GM13977 (cell line): ENCODE data around the gene ABCA2.

Experiments
- DNase-seq: peaks from one replicate; pipeline ENCODE4 v3.0.0; 2012; ENCODE audit warnings: low spot score
- in situ Hi-C: fragments of 300-500 bp; cut with MboI; formaldehyde crosslinking; loops from one replicate; pipeline ENCODE4 v1.12.0; 2022; ENCODE audit warnings: low sequenced_read_pairs, low pct_unique_long_range_greater_than_20kb, mixed read lengths, inconsistent platforms; ENCODE audit not compliant: unreplicated experiment
- TF ChIP-seq, protein P1 (sequence below): IDR thresholded peaks from 2 replicates; pipeline ENCODE4 v1.5.1; 2012; ENCODE audit warnings: mild to moderate bottlenecking, control low read depth; ENCODE audit not compliant: insufficient read depth; ENCODE audit errors: extremely low read depth, missing control alignments

The ABCA2 gene

DNA sequence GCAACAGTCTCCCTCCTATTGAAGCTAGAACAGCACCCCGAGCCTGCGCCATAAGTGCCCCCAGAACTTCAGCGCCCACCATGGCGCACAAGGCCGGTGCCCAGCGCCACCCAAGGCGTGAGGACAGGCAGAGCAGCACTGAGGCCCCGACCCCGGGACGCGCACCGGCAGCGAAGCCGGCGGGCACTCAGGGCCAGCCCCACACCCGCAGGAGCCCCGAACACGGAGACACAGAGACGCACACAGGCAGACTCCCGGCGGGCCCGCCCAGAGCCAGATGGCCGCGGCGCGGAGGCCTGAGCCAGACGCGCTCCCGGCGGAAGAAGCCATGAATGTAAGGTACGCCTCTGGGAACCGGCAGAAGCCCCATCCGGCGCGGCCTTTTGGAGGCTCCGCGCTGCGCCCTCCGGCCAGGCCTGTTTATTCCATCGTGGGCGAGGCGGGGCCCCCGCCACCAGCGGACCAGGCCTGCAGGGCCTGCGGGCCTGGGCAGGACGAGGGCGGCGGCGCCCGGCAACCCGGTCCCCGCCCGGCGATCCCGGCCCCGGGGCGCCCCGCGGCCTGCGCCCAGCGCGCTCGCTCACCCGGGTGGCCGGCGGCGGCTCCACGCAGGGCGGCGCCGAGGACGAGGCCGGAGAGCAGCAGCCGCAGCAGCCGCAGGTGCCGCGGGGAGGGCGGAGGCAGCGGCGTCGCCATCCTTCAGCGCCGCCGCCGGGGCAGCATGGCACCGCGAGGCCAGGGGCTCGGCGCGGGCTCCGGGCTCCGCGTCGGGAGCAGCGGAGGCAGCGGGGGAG lies 17.5 kb upstream of the ABCA2 start:
- DNase-seq, result no peak
- TF ChIP-seq, protein P1, sequence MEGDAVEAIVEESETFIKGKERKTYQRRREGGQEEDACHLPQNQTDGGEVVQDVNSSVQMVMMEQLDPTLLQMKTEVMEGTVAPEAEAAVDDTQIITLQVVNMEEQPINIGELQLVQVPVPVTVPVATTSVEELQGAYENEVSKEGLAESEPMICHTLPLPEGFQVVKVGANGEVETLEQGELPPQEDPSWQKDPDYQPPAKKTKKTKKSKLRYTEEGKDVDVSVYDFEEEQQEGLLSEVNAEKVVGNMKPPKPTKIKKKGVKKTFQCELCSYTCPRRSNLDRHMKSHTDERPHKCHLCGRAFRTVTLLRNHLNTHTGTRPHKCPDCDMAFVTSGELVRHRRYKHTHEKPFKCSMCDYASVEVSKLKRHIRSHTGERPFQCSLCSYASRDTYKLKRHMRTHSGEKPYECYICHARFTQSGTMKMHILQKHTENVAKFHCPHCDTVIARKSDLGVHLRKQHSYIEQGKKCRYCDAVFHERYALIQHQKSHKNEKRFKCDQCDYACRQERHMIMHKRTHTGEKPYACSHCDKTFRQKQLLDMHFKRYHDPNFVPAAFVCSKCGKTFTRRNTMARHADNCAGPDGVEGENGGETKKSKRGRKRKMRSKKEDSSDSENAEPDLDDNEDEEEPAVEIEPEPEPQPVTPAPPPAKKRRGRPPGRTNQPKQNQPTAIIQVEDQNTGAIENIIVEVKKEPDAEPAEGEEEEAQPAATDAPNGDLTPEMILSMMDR, result no peak
- in situ Hi-C loops, result no loop called here

DNA sequence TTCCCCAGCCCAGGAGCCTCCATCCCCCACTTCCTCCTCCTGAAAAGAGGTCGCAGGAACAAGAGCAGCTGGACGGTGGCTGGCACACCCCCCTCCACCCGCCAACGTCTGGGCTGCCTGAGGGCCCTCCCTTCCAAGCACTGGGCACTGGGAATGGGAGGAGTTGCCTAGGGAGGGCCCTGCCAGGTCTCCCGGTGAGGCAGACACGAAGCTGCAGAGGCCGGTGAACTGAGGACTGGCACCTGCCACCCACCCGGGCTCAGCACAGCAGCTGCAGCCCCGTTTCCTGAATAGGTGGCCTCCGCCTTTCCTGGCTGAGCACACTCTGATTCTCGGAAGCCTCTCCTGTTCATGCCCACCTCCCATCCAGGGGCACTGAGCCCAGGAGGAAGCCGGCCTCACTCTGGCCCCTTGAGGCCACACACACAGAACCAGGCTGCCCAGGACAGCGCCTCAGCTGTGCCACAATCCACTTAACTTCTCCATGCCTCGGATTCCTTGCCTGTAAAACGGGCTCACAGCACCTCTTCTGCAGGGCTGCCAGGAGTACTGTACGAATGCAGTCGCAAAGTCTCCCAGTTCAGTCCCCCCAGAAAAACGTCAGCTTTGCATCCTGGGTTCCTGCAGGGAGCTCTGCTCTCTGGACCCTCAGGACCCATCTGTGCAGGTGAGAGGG lies 16.6 kb upstream of the ABCA2 start:
- TF ChIP-seq, protein P1, result no peak
- DNase-seq, result no peak
- in situ Hi-C loops, result no loop called here

DNA sequence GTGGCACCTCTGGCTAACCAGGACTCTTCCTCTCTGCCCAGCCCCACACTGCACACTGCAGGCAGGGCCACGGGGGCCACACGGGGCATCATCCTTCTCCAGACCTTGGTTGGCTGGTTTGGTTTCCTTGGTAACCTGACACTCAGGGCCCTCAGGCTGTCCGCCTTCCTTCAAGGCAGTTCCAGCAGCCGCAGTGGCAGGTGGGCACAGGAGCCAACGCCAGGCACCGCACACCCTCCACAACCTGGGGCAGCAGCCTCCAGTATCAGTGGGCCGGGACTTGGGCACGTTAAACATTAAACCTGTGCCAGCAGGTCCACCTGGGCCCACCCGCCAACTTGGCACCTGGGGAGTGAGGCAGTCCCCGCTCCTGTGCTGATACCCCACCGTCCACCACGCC lies 16.0 kb upstream of the ABCA2 start:
- TF ChIP-seq, protein P1, result no peak
- in situ Hi-C loops, result no loop called here
- DNase-seq, result no peak

DNA sequence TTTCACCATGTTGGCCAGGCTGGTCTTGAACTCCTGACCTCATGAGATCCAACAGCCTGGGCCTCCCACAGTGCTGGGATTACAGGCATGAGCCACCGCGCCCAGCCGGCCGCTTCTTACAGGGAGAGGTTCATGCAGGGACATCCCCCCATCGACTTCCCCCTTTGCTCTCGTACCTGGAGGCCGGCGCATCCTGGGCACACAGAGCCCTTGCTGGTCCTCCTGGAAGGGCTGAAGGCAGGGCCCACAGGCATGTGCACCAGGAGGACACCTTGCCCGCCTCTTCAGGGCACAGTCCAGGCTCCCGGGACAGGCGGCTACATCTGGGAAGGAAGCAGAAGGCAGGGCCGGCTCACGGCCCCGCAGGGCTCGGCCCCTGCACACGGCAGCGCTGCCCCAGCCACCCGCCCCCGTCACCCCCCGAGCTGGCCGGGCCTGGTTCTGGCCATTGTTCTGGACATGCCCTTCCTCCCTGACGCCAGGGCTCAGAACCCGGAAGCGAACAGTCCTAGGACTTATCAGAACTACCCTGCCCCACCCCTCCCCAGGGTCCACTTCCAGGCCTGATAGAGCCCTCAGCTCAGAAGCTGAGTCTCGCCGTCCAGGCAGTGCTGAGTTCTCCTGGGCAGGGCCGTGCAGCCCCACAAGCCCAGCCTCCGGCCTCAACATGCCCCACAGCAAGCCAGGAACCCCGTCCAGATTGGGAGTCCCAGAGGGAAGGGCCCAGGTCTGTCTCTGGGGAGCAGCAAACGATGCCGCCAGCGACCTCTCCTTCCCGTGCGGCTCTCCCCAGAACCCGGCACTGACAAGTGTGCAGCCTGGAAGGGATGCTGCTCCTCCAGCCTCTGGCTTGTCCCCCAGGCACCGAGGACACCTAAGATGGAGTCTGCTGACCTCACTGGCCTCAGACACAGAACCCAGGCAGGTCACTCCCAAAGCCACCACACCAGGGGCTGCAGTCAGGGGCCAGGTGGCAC lies 15.0 kb upstream of the ABCA2 start:
- in situ Hi-C loops, result no loop called here
- DNase-seq, result no peak
- TF ChIP-seq, protein P1, result no peak

DNA sequence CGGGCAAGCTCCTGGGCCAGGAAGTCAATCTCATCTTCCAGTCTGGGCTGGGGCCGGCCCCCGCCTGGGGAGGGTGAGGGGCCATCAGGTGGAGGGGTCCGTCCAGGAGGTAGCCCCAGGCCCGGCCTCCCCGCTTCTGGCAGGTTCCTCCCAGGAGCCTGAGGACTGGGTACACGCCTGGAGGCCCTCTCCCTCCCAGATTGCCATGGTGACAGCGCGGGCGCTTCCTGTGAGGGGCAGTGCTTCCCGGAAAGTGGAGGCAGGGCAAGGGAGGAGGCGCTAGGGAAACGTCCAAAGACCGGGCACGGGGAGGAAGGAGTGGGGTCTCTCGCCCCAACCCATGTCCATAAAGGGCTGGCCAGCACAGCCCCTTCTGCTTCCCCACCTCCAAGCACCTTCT lies 13.1 kb upstream of the ABCA2 start:
- no peak for DNase-seq
- in situ Hi-C loops, result no loop called here
- TF ChIP-seq, protein P1, result no peak

DNA sequence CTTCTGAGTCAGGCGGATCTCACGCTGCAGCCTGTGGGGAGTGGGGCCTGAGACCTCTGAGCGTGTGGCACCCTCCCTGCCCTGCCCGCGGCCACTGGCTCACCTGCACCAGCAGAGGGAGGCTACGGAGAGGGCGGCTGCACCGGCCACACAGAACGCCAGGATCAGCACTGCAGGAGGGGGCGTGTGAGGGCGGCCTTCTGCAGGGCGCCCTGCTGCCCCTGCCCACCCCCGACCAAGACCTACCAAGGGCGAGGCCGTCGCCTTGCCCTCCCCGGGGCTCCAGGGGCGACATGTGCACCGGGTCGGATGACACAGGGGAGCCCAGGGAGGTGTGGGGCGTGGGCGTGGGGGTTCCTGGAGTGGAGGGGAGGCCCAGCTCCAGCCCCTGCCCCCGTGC lies 12.5 kb upstream of the ABCA2 start:
- TF ChIP-seq, protein P1, result no peak
- DNase-seq, result no peak
- in situ Hi-C loops, result no loop called here
